Activated CD8-positive, alpha-beta memory T cell treated with anti-CD3 and anti-CD28 coated beads, Interleukin-2, amount 50 U/mL, for 4 hours (primary cell): Measurements from ENCODE around the gene ATP6AP1.
A peak's percentile ranks its signal among the peaks of the same experiment; 100 is the strongest.
"Not testable (repeated sequence)": the region's sequence is repeated elsewhere in the genome, so short reads cannot be mapped to it uniquely, and the experiment has no call there.

Experiments
- DNase-seq: peaks from one replicate; pipeline ENCODE4 v3.0.0-alpha.2; 2020

Gene ATP6AP1

DNA sequence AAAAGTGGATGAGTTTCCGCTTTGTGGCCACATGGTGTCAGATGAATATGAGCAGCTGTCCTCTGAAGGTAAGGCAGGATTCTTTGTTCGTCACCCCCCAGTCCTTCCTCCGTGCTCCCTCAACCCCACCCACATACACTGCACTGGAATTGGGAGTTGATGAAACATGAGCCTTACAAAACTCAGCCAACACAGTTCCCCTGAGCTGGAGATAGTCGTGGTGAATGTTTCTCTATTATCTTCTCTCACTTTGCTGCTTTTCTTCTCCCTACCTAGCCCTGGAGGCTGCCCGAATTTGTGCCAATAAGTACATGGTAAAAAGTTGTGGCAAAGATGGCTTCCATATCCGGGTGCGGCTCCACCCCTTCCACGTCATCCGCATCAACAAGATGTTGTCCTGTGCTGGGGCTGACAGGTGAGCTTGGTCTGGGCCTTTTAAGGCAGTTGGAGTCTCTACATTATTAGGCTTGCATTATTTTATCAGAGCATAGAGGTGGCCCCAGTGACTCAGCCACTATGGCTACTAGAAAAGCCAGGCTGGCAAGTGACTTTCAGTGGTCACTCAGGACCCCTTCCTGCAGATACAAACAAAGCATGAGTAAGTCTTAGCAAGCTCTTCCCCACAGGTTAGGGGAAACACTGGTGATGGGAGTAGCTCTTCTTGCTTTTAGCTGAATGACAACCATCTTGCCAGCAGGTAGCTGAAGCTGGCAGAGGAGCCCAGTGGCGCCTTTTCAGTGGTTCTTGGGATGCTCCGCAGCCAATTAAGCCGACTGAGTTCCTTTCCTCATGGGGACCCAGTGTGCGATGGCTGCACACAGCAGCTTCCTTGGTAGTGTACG is 28.7 kb upstream of the ATP6AP1 start:
- no peak for DNase-seq

DNA sequence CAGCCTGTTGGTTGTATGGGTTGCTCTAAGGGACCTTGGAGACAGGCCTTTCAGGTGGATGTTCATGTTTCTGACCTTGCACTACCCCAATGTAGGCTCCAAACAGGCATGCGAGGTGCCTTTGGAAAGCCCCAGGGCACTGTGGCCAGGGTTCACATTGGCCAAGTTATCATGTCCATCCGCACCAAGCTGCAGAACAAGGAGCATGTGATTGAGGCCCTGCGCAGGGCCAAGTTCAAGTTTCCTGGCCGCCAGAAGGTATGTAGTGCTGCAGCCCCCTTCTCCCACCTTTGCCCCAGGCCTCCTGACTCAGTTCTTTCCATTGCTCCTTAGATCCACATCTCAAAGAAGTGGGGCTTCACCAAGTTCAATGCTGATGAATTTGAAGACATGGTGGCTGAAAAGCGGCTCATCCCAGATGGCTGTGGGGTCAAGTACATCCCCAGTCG is 28.1 kb upstream of the ATP6AP1 start:
- DNase-seq, result not testable (repeated sequence)

DNA sequence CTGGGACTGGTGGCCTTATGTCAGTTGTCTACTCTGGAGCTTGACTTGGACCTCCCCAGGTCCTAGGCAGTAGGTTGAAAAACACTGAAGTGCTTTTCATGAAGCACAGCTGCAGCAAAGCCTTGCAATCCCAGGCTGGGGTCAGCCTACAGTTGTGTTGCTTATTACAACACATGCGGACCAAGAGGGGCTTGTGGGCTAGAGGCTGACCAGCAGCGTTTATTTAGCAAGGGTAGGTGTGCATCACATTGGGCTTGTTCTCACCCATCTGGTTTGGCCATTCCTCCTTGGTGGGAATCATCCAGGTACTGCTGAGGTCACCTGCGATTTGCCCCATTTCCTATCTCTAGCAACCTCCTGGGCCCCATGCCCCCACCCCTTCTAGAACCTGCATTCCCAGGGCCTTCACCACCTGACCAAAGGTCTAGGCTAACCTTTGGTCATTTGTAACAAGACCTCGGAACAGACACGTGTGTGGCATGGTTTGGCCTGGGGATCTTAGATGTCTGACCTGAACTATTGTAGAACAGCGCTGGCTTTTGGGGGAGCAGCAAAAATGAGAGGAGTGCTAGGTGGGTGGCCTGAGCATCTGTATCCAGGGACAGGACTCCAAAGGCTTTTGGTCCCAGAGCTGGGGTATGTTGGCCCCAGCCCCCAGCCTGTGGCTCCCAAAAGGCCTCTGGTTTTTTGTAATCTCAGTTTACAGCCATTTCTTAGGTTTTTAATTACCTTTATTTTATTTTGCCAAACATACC is 27.3 kb upstream of the ATP6AP1 start:
- no peak for DNase-seq

DNA sequence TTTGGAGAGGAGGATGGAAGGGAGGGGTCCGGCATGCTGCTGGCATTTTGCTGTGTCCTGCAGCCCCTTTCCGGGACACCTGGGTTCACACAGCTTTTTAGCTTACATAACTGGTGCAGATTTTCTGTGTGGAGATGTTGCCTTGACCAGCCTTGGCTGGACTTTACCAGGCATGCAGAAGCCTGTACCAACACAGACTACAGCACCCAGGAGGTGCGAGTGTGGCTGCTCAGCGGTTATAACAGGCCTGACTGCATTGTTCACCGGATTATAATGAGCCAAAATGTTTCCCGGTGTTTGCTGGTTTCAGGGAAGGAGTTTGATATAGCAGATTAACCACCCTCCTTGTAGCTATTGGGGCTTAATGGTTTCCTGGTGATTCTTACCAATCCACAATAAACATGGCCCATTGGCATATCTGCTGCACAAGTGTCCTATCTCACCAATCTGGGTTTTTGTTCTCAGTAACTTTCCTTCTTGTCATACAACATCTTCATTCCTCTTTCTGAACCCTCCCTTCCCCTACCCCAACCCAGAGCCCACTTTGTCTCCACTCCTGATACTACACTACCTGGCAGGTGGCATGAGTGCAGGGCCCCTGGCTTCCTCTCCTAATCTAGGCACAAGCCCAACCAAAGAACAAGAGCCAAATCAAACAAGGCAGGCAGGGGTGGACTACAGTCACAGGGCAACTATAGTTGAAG is 26.4 kb upstream of the ATP6AP1 start:
- no peak for DNase-seq

DNA sequence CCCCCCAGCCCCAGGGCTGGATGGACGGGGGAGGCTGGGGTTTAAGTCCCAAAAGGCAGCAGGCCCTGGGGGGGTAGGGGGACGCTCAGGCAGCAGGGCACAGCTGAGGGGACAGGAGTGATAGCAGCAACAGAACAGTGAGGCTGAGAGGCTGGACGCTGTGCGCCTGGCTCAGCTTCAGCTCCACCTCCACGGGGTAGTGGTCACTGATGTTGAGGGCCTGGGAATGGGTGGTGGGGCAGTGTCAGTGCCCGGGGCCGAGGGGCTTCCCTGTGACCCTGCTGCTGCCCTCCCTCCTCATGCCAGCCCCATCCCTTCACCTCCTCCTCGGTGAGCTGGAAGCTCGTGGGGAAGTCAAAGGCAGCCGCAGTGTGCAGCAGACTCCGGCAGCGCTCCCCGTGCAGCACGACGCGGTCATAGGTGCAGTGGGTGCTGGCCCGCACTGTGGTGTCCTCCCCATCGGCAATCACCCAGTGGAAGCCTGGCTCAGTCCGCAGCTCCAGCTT is 25.8 kb upstream of the ATP6AP1 start:
- no peak for DNase-seq

DNA sequence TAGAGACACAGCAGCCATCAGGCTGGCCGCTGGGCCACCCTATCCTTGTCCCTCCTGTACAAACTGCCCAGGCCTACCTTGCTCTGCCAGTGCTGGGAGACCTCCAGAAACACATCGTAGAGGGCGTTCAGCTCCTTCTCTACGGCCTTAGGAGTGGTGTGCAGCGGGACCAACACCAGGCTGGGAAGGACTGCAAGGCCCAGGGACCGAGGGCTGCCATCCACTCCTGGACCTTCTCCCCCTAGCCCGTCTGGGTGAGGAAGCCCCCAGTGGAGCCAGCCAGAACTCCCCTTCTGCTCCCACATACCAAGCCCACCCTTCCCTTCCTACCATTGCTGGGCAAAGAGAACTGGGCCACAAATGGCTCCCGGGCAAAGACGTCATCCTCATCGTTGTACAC is 25.3 kb upstream of the ATP6AP1 start:
- DNase-seq, result no peak

DNA sequence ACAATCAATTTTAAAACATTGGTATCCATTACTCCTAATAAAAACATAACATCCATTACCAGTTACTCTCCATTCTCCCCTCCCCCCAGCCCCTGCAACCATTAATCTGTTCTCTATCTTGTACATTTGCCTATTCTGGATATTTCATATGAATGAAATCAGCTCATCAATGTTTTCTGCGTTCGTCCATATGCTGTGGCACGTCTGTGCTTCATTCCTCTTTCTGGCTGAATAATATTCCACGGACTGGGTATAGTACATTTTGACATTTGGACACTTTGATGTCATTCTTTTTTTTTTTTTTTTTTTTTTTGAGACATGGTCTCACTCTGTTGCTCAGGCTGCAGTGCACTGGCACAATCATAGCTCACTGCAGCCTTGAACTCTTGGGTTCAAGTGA is 24.6 kb upstream of the ATP6AP1 start:
- DNase-seq, result no peak

DNA sequence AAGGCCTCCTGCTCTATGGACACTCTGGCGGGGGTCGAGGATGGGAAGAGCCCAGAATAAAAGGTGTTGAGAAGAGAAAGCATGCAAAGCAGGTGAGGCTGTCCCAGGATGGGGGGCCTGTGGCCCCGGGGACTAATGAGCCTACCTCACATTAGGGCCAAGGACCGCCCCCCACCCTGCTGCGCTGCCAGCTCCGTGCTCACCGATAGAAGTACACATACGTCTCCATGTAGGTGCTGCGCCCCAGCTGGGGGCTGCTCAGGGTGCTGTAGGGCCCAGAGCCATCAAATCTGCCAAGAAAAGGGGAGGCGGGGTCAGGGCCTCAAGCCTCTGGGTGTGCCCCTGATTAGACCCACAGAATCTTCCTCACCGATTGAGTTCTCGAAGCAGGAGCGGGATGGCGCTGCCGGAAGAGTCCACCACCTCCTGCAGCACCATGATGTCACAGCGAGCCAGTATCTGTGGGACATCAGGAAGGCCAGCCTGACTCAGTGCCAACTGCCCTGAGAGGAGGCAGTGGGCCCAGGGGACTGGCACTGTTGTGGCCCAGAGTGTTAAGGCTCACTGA is 23.8 kb upstream of the ATP6AP1 start:
- DNase-seq, result no peak

DNA sequence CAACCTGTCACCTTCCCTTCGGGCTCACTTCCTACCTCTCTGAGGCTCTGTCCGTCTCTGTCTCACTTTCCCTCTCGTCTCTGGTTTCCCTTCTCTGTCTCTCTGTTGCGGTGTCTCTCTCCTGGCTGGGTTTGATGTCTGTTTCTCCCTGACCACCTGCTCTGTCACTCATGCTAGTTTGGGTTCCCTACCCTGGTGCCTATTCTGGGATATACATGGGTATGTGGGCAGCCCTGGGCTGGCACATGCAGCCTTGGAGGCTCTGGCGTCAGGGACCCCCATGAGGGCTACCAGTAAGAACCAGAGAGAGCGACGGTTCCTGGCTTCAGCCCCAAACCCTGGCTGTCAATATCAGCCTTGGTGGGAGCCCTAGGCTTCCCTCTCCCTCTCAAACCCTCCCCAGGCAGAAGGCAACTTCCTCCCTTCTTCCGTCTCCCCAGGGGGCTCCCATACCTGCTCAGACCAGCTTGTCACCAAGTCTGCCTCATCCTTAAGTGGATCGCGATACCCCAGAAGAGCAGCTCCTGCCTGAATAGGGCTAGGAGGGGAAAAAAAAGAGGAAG is 19.7 kb upstream of the ATP6AP1 start:
- no peak for DNase-seq

DNA sequence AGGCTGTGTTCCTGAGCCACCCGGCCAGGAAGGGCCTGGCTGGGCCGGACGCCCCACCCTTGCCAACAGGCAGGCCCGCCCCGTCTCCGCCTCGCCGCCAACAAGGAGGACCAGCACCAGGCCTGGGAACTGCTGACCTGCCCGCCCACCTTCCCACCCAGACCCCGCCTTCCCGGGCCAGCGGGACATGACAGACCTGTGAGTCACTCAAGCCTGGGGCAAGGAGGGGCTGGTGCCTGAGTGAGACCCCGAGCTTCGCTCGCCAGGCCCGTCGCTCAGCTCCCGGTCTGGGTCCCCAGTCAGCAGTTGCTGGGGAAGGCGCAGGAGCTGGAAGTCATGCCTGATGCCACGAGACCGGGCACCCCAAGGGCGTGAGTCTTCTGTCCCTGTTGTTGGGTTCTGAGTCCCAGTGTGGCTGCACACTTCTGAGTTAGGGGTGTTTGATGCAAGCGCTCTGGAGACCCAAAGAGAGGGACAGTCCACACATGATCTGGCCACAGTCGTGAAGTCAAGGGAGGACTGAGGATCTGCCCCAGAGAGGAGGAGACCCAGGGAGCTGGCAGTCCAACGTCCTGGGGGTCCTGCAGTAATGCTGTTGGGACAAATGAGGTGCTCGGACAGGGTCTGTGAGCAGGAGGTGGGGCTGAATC is 19.1 kb upstream of the ATP6AP1 start, which contains the start of gene DNASE1L1:
Gene DNASE1L1, minus strand, starts transcription at position 33 of the 650 bp plus-strand sequence. CDS start 3,686 bp downstream, outside the sequence.
- no peak for DNase-seq

DNA sequence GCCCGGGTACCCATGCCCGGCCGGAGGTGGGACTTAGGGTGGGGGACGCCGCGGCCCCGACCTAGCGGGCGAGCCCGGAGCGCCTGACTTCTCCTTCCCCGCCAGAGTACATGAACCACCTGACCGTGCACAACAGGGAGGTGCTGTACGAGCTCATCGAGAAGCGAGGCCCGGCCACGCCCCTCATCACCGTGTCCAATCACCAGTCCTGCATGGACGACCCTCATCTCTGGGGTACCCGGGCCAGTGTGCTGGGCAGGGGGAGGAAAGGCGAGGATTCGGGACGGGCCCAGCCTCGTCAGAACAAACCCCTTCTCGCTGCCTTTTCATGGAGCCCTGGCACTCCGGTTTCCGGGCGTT is 16.5 kb upstream of the ATP6AP1 start:
- DNase-seq, result peak; percentile 49

DNA sequence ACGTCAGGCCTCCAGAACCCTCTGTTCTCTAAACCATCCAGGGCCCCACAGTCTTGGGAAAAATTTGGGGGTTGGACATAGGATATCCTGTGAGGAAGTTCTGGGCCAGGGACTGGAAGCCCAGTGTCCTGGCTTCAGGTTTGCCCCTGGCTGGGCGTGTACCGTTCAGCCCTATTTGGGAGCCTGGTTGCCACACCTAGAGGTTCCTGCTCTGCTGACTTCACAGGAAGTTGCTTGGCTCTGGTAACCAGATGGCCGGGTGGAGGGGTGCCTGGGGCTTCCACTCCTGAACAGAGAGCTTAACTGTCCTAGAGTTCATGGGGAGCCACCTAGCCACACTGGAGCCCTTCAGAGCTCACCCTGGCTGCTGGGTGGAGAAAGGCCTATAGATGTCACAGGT is 16.0 kb upstream of the ATP6AP1 start:
- DNase-seq, result no peak

DNA sequence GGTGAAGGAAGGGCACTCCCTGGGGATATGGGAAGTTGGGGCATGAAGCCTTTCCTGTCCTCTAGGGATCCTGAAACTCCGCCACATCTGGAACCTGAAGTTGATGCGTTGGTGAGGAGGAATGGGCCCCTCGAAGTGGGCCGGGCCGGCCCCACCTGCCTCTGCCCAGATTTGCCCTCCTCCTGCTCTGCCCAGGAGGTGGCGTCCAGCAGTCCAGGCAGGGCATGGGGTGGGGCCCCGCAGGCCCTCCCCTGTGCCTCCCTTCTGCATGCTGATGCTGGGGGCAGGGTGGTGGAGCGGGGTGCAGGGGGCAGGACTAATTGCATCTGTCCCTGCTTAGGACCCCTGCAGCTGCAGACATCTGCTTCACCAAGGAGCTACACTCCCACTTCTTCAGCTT is 15.3 kb upstream of the ATP6AP1 start:
- no peak for DNase-seq

DNA sequence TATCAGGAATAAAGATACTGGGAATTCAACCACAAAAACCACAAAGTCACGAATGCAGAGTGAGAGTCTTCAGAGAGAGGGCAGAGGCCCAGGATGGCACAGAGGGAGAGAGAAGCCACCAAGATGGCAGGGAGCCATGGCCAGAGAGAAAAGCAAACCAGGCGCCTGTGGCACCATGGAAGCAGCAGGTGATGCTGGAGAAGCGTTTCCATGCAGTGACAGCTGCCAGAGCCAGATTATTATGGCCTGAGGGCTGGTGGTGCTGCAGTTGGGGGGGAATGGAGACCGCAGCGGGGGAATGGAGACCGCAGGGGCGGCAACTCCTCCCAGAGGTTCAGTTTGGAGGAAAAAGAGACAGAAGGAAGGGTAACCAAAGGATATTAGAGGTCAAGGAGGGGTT is 11.3 kb upstream of the ATP6AP1 start:
- DNase-seq, result no peak

DNA sequence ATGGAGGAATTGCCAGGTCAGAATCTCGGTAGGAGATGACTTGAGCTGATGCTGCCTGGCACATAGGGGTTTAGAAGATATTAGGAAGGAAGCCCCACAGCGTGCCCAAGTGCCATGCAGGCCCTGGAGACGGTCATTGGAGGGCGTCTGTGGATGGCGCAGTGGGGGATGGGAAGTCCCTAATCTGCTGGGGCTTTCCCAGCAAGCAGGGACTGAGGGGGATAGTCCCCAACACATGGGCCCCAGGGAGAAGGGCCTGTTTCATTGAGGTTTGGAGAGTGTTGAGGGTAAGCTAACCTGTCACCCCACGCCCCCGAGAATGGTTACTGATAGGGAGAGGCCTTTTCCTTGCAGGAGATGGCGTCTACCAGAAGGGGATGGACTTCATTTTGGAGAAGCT is 9.3 kb upstream of the ATP6AP1 start:
- no peak for DNase-seq

DNA sequence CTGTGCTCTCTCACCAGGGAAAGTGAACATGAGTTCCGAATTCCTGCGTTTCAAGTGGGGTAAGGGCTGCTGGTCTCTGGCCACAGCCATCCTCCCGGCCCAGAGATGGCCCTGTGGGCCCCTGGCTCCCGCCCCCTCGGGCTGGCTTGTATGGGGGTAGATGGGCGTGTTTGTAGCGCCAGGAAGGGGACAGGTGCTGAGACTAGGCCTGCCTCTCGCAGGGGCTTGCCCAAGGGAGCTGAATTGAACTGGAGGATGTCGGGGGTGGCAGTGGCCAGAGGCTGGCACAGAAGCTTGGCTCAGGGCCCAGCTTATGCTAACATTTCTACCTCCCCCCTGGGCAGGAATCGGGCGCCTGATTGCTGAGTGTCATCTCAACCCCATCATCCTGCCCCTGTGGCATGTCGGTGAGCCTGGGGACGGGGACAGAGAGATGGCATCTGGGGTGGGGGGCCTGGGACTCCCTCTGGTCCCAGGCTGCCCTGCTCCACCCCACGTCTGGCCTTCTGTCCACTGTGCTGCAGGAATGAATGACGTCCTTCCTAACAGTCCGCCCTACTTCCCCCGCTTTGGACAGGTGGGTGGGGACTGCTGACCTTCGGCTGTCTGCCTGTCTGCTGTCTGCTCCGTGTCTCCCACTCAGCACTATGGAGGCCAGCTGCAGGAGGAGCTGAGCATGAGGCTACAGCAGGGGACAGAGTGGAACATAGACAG is 8.6 kb upstream of the ATP6AP1 start:
- DNase-seq, result no peak

DNA sequence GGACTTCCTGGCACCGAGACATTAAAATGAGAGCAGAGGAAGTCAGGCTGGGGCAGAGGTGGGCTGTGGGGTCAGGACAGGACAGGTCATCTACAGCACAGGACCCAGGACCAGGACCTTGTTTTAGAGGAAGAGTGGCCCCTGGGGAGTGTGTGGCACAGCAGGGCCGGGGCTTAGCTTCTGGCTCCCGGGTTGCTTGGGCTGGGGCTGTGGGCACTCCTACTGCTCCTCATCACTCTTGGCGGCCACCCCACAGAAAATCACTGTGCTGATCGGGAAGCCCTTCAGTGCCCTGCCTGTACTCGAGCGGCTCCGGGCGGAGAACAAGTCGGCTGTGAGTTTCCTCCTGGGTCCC is 8.1 kb upstream of the ATP6AP1 start:
- DNase-seq, result no peak

DNA sequence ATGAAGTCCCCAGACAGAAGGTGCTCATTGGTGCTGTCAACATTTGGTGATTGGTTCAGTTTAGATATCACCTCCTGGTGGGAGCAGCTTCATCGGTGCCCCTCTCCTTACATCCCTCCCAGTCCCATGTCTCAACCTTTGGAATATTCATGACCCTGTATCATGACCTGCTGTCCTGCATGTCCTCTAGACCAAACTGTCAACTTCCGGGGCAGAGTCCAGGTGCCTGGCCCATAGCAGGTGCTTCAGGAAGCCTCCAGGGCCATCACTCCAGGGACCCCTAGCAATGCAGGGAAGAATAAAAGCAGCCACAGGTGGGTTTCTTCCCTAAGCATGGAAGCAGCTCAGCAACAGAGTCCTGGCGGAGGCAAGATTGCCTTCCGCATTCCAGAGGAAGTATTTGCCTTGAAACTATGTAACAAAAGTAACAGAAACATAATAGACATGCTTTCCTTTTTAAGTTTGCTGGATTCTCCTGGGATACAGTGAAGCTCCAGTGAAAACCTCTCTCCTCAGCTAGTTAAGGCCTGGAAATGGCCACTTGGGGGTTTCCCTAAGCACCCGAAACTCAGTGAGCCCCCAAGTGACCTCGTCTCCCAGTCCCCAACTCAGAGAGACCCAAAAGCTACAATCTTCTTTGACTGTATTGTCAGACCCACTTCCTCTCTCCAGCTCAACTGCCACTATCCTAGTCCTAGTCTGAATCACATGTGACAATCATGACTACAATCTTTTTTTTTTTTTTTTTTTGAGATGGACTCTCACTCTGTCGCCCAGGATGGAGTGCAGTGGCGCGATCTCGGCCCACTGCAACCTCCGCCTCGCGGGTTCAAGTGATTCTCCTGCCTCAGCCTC is 1.3 kb upstream of the ATP6AP1 start:
- DNase-seq, result no peak

DNA sequence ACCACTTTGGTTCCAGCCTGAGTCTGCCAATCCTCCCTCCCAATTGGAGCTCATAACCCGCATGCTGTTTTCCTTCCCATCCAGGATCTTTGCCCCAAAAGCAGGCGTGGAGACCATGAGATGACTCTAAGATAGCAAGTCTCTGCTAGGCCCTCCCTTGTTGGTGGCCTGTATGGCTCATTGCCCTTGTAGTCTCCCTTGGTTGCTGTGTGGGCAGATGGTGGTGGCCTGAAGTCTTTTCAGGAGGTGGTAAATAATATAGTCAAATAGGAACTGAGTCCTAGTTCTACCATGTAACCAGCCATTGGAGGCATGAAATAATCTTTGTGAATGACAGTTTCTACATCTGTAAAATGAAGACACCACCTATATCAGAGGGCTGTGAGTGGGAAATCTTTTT is 1.2 kb downstream of the ATP6AP1 start:
- DNase-seq, result no peak

DNA sequence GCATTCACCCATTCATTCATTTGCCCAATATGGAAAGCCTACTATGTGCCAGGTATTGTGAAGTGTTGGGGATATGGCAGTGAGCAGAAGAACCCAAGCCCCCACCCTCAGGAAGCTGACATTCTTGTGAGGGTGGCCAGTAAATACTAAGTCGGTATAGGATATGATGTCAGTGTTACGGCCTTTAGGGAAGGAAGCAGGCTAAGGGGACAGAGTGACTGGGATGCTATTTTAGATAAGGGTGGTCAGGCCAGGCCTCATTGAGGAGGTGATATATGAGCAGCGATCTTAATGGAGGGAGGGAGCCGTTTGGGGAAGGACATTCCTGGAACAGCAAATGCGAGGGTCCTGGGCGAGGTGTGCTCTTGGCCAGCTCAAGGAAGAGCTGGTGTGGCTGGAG is 2.0 kb downstream of the ATP6AP1 start:
- no peak for DNase-seq

DNA sequence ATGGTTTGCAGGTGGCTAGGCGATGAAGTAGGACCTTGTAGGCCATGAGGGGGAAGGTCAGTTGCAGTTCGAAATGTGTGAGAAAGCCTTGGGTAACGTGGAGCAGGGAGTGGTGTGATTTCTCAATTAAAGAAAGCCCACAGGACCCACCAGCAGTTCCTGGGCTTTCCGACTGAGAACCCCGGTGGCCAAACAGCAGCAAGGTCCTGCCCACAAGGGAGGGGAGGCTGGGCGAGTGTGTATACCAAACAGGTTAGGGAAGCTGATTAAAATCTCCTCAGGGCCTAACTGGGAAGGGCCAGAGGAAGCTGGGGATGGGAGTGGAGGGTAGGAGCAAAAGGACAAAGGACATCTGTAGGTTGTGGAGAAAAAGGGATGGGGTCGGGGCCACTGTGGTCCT is 2.4 kb downstream of the ATP6AP1 start:
- no peak for DNase-seq
